NCI-H187 treated with DMSO at 0.1 percent for 48 hours (cell line): ENCODE results near the gene PLAC8.
"Not testable (repeated sequence)": the region's sequence is repeated elsewhere in the genome, so short reads cannot be mapped to it uniquely, and the experiment has no call there.

Experiments
- DNase-seq: peaks from one replicate; lab custom pipeline; 2025; lab: John Stamatoyannopoulos, UW

Gene PLAC8

DNA sequence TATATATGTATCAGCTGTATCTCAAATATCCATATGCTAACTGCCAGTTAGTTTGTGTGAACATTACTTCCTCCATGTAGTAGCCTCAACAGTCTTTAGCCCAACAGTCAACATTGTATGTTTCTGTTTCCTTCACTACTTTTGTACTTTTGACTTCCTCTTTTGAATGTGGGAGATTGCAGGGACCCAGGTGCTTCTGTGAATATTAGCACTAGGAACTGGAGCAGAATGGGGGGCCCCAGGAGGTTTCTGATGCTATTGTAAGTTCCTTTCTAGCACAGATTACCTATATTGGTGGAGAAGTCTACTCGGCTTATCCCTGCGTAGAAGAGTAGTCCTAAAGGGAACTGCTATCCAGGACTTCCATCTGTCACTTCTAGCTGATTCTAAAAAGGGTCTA lies 2.3 kb downstream of the PLAC8 start:
- DNase-seq: no peak

DNA sequence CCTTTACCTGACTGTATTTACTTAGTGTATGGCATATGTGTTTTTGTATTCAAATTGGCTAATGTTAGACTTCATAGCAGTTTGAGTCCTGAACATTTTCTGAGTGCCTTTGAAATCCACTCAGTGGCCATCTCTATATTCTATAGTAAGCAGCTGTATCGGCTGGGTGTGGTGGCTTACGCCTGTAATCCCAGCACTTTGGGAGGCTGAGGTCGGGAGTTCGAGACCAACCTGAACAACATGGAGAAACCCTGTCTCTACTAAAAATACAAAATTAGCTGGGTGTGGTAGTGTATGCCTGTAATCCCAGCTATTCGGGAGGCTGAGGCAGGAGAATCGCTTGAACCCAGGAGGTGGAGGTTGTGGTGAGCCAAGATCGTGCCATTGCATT lies 2.8 kb downstream of the PLAC8 start:
- not testable (repeated sequence) for DNase-seq

DNA sequence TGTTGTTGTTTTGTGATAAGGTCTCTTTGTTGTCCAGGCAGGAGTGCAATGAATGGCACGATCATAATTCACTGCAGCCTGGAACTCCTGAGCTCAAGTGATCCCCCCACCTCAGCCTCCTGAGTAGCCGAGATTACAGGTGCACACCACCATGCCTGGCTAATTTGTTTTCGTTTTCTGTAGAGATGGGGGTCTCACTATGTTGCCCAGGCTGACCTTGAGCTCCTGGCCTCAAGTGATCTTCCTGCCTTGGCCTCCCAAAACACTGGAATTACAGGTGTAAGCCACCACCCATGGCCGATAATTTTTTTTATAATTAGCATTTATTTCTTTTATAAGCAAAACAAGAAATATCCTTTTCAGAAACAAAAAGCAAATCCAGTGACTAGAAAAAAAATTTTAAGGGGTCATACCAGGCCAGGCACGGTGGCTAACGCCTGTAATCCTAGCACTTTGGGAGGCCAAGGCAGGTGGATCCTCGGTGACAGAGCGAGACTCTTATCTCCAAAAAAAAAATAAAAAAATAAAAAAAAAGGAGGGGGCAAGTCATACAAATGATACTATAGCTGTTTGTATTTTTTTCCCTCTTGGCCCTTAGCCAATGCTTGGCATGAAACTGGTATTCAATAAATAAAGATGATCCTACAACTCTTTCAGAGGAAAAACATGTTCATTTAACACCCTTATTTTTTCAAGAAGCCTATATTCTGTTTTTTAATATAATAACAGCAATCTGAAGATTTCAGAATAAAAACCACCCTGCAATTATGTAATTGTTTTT lies 3.4 kb downstream of the PLAC8 start:
- DNase-seq: no peak

DNA sequence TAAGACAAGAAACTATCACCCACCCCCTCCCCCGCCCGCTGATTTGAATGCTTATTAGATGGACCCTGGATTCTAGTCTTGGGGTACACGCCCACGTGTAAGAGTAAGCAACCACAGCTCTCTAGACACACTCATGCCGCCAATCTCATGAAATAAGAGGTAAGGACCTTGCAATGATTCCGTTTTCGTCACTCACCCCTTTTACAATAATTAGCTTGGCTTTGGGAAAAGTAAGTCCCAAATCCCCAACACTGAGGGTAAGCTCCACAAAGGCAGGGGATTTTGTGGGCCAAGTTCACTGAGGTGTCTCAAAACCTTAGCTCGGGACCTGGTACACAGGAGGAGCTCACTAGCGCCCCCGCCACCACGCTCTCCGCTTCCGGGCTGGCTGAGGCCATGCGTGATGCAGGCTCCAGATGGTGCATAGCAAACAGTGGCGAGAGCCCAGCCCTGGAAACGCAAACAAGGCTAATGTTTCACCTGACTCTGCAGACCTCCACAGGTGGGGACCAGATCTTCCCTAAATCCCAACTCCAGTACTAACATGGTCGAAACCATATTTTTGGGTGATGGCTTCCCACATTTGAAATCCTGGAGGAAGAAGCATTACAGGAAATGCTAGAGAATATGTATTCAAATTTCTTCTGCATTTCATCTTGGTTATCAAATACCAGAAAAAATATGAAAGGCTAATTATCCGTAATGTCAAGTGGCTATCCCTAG lies 4.1 kb downstream of the PLAC8 start:
- DNase-seq: peak; percentile 56

DNA sequence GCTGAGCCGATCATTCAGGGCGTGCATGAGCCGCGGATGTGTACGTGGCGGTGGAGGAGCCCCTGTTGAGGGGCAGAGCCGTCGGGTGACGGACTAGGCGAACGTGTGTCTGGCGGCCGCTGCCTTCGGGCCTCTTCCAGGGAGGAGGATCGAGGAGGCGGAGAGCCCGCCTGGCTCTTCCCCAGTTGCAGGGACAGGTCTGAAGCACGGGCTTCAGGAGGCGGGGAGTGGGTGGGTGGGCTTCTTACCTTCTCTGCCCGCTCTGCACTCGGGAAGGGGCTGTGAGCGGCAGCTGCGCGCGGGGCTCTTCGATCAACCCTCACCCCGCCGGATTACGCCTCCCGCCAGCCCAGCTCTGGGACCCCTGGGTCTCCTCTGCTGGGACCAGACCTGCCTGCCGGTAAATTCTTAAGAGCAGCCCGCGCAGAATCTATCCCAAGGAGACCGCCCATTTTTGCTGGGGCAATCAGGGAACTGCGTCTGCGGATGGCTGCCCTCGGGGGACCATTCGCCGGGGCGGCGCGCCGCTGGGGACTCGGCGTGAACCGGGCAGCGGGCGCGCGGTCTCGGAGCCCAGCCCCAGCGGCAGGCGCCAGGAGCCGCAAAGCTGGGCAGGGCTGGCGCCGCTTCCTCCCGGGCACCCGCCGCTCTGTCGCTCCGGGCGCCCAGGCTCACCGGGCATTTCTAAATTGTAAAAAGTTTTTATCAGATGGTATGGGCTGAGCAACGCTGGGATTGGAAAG lies 4.9 kb downstream of the PLAC8 start:
- DNase-seq: peak; percentile 11

DNA sequence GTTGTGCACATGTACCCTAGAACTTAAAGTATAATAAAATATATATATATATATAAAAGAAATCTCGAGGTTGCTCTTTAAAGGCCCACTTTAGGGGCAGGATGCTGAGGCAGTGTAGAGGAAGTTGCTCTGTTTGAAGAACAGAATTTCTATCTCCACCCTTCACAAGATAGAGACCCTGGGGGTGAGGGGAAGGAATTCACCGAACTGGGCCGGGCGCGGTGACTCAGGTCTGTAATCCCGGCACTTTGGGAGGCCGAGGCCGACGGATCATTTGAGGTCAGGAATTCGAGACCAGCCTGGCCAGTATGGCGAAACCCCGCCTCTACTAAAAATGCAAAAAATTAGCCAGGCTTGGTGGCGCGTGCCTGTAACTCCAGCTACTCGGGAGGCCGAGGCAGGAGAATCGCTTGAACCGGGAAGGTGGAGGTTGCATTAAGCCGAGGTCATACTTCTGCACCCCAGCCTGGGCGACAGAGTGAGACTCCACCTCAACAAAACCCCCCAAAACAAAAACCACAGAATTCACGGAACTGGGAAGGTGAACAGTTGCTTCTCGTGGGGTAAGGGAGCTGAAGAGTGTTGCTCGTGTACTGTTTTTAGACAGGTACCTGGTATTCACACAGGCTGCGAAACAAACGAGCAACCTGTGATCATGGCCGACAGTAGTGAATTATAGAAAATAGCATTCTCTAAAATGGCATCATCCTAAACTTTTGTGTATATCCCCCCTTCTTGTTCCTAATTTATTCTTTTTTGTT lies 6.2 kb downstream of the PLAC8 start:
- no peak for DNase-seq

DNA sequence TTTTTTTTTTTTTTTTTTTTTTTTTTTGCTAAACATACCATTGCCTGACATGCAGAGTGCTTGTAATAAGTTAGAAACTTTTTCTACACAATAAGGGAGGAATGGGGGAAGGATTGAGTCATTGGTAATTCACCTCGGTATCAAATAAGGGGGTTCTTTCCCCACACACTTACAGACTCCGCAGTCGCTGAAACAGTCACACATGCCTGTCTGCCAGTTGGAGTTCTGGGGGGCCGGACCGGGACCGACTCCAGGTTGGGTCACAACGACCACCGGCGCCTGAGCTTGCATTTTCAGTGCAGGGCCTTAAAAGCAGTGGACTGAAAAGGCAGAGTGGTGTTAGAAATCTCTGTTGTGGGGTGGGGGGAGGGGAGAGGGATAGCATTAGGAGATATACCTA lies 6.9 kb downstream of the PLAC8 start:
- DNase-seq: no peak

DNA sequence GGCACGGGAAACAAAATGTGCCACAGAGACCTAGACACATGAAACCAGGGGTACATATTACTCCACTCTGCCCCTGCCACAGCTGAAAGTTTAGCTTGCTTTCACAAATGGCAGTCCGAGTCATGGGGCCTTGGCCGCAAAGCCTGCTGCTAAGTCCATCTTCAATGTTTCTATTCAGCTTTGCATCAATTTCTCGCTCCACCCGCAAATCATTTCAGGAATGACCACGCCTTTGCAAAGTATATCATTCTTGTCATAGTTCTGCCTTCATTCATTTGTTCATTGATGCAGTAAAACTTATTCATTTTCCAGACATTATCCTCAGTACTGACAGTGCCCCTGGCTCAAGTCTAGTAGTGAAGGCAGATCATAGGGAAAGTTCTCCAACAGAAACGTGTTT lies 9.5 kb downstream of the PLAC8 start:
- no peak for DNase-seq

DNA sequence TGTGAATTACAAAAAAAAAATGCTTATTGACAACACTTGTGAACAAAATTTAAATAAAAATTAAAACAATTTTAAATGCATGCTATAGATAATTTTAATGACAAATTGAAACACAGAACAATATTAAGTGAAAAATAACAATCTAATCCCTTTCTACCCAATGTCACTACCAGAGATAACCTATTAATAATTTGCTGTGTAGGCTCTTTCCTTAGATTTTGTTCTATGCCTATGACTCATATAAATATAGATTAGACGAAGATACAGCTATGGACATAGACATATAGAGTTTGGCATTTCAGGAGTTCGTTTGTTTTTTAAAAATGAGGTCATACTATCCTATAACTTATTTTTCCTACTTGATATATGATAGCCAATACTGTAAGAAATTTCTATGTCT lies 18.1 kb downstream of the PLAC8 start:
- DNase-seq: no peak

DNA sequence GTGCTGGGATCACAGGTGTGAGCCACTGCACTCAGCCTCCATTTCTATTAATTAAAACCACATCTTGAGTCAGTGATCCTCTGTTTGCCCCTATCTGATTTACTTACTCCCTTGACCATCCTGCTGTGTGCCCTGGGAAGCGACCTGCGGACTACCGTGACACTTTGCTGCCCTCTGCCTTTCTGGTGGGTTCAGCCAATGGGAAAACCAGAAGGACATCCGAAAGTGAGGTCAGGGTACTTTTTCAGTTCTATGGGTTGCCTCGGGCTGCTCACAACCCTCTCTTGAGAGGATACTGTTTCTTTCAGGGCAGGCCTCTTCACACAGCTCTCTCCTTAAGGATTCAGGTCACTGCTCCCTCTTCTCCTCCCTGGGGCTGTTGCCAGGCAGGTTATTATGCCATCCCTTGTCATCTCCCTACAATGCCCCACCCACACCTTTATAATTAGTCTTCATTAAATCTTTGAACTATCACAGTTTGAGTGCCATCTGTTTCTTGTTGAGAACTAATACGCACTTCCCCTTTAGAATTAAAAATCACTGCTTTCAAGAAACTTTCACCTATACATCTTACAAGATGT lies 21.4 kb downstream of the PLAC8 start:
- DNase-seq: no peak

DNA sequence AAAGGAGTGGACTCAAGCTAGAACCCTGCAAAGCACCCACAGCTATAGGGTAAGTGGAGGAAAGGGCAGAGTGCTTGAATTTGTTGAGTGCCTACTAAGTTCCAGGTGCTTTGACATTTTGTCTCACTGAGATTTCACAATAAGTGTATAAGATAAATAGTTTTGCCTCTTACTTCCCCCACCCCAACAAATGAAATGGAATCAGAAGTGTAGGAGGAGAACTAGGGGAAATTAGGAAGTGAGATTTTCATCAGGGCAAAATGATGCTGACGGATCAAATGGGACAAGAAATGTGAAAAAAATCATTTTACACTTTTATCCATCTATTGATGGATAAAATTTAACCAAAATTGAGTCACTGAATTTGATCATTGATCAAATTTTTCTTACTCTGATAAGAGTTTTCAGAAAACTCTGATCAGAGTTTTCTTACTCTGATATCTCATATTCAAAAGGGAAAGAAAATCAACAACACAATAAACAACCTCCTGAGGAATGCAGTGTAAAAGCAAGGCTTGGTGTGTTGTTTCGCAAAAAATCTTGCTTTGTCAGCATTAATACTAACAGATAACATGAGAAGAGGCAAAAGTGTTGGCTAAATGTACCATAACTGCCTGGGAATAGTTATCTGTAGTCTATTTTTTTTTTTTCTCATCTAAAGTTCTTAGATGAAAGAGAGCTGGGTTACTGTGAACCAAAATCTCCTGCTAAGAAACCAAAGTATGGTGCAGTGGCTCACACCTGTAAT lies 24.9 kb downstream of the PLAC8 start:
- DNase-seq: no peak

DNA sequence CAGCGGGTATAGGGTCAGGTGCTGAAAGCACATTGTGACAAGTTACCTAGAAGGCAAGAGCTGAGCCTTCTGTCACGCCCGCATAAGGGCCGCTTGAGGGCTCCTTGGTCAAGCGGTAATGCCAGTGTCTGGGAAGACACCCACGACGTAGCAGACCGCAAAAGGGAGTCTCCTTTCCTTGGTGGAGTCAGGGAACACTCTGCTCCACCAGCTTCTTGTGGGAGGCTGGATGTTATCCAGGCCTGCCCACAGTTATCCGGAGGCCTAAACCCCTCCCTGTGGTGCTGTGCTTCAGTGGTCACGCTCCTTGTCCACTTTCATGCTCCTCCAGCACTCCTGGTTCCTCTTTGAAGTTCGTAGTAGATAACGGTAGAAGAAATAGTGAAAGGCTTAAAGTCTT lies 29.6 kb downstream of the PLAC8 start:
- DNase-seq: not testable (repeated sequence)

DNA sequence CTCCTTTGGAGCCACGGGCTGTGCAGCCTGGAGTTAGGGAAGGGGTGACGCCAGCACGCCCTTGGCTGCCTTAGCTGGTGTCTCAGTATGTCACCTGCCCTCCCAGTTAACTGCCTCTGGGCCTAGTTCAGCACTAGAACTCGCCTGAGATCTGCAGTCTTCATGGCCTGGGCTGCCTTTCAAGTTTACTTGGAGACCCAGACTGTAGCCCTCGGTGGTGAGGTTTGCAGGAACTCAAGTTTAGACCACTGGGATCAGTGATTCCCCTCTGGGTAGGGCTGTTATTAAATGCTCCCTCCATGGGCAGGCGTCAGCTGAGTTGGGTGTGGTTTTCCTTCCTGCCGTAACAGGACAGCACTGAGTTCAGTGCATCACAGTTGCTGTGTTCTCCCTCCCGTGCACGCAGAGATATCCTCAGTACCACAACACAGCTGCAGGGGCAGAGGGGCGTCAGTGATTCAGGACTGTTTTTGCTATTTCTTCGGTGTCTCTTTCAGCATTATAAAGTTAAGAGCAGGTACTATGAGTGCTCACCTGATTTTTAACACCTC lies 30.5 kb downstream of the PLAC8 start:
- no peak for DNase-seq

DNA sequence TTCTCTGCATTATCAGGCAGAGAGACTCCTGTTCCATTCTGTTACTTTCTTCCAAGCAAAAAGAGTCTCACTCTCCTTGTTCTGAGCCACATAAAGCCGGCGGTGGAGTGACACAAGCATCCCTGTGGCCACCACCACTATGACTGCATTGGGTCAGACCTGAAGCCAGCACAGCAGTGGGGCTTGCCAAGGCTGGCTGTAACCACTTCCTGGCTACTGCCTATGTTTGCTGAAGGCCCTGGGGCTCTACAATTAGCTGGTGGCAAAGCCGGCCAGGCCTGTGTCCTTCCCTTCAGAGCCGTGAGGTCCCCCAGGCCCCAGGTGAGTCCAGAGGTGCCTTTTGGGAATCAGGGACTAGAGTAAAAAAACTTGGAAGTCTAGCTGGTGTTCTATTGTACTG lies 31.8 kb downstream of the PLAC8 start:
- DNase-seq: no peak

DNA sequence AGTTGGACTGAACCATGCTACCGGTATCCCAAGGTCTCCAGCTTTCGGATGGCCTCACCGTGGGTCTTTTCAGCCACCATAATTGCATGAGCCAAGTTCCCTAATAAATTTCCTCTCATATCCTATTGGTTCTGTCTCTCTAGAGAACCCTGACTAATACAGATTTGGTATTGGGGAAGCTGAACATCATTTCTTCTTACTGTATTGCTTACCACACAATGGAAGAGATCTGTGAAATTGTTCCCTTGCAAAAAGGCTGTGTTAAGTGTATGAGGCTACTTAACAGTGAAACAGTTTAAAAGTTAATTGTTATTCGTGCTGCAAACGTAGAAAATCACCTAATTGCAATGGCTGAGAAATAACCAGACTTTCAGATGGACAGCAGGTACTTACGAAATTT lies 34.0 kb downstream of the PLAC8 start:
- DNase-seq: no peak

DNA sequence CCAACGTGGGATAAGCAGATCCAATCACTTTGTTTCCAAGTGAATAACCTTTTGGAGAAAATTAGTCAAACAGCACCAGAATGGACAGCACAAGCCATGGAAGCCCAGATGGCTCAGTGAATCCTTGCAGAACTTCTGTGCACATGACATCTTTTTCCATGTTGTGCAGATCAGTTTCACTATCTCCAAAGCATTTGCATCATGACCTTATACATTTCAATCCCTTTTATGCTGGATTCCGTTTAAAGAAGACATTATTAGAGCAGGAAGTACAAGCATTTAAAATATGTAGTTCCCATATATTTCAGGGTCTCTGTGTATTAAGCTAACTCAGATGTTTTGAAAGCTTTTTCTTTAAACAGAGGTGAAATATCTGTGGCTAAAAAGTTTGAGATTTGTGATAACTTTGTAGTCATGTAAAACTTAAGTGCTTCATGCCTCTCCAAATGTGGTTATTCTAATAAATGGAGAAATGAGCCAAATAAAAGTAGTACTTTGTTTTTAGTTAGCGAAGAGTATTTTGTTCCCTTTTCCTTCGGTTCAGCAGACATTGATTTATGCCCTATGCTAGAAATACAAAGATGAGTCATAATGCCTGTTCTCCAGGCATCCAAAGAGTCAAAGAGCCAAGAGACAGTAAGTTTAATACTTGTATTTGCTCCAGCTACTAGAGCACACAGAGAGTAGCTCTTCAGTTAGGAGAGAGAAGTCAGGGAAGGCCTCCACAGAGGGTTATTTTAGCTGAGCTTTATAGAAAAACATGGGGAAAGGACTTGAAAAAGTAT lies 39.0 kb downstream of the PLAC8 start:
- DNase-seq: no peak

DNA sequence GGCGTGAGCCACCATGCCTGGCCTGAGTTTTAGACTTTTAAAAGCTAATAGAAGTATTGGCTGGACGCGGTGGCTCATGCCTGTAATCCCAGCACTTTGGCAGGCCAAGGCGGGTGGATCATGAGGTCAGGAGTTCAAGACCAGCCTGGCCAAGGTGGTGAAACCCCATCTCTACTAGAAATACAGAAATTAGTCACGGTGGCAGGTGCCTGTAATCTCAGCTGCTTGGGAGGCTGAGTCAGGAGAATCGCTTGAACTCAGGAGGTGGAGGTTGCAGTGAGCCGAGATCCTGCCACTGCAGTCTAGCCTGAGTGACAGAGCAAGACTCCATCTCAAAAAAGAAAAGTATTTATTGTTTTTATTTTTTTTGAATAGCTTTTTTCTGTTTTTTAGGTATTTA lies 39.7 kb downstream of the PLAC8 start:
- not testable (repeated sequence) for DNase-seq

DNA sequence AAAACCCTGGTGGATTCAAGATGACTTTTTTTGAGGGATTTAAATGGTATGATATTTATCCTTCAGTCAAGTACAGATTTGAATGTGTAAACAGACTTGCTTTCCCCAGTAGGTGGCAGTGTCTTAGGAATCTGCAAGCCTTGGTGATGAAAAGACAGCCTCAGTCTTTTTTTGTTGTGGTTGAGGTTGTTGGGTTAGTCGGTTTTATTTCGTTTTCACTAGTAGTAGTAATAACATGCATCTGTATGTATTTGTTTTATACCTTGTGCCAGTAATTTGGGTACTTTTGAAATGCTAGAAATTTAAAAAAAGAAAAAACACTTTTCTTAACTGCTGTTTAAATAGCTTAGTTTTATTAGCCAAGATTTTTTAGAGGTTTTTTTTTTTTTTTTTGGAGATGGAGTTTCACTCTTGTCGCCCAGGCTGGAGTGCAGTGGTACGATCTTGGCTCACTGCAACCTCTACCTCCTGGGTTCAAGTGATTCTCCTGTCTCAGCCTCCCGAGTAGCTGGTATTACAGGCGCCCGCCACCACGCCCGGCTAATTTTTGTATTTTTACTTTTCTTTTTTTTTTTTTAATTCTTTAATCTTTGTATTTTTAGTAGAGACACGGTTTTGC lies 40.3 kb downstream of the PLAC8 start:
- peak; percentile 42 for DNase-seq

DNA sequence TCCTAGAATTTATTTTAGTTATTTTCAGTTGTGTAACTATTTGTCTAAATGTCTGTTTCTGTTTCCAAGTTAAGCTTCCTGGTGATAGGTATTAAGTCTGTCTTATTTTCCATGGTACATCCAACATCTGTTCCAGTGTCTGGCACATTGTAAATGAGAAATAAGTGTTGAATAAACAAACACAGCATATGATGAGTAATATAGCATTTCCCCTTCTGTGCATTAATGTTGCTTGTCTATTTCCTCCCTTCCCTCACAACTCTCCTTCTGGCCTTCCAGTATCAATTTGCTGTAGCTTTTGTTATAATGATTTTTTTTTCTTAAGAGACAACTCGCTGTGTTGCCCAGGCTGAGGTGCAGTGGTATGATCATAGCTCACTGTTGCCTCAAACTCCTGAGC lies 43.4 kb downstream of the PLAC8 start:
- DNase-seq: no peak
